Uterus (tissue), 2 donors: ENCODE data around the gene LRRIQ4.

ENCODE experiments used
- POLR2A ChIP-seq, 2 donors: fragments of 450-650 bp; IDR thresholded peaks; one replicate each; pipeline ENCODE4 v1.6.1; 2016; ENCODE audit warnings: antibody characterized with exemption in 2 of 2, mild to moderate bottlenecking in 1 of 2, moderate library complexity in 1 of 2
- TF ChIP-seq, protein P1 (sequence below), 4 experiments: fragments of 200-600 bp in 2 of 4; fragments of 450-650 bp in 2 of 4; sonication (generic) in 2 of 4; IDR thresholded peaks; one replicate each; pipeline ENCODE4 v1.5.1; 2016 to 2019; ENCODE audit warnings: antibody characterized with exemption in 4 of 4, mild to moderate bottlenecking in 2 of 4, moderate library complexity in 1 of 4

DNA sequence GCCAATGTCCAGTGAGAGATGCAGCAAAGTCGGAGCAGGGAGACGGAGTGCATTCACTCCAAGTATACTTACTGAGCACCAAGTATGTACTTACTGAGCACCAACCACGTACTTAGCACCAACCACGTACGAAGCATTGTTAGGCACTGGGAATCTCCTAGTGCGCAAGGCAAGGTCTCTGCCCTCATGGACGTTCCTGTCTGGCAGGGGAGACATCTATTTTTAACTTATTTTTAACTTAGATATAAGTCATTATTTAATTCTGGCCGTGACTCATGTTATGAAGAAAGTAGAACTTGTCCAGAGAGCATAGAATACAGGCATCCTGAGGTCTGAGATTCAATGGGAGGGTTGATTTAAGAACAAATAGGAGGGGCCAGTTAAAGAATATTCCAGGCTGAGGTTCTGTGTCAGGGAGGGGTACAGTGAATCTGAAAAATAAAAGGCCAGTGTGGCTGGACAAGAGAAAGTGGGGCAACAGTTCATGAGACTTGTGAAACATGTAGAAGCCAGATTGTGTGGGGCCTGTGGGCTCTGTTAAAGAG lies 66.4 kb downstream of the LRRIQ4 start:
- TF ChIP-seq POLR2A (IDR thresholded peaks at IDR 0.05), result no peak
- TF ChIP-seq, protein P1, sequence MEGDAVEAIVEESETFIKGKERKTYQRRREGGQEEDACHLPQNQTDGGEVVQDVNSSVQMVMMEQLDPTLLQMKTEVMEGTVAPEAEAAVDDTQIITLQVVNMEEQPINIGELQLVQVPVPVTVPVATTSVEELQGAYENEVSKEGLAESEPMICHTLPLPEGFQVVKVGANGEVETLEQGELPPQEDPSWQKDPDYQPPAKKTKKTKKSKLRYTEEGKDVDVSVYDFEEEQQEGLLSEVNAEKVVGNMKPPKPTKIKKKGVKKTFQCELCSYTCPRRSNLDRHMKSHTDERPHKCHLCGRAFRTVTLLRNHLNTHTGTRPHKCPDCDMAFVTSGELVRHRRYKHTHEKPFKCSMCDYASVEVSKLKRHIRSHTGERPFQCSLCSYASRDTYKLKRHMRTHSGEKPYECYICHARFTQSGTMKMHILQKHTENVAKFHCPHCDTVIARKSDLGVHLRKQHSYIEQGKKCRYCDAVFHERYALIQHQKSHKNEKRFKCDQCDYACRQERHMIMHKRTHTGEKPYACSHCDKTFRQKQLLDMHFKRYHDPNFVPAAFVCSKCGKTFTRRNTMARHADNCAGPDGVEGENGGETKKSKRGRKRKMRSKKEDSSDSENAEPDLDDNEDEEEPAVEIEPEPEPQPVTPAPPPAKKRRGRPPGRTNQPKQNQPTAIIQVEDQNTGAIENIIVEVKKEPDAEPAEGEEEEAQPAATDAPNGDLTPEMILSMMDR (IDR thresholded peaks at IDR 0.05), result no peak
